Stimulated activated CD4-positive, alpha-beta T cell treated with anti-CD3 and anti-CD28 coated beads, Interleukin-15, amount 100 ng/mL, for 1 hour (primary cell): Measurements from ENCODE around the gene SLC28A3.
"Not testable (repeated sequence)": the region's sequence is repeated elsewhere in the genome, so short reads cannot be mapped to it uniquely, and the experiment has no call there.

Experiments
- DNase-seq, 2 donors: peaks; one replicate each; pipeline ENCODE4 v3.0.0-alpha.2; 2020; ENCODE audit warnings: low read depth in 1 of 2, low spot score in 1 of 2

The SLC28A3 gene, protein sequence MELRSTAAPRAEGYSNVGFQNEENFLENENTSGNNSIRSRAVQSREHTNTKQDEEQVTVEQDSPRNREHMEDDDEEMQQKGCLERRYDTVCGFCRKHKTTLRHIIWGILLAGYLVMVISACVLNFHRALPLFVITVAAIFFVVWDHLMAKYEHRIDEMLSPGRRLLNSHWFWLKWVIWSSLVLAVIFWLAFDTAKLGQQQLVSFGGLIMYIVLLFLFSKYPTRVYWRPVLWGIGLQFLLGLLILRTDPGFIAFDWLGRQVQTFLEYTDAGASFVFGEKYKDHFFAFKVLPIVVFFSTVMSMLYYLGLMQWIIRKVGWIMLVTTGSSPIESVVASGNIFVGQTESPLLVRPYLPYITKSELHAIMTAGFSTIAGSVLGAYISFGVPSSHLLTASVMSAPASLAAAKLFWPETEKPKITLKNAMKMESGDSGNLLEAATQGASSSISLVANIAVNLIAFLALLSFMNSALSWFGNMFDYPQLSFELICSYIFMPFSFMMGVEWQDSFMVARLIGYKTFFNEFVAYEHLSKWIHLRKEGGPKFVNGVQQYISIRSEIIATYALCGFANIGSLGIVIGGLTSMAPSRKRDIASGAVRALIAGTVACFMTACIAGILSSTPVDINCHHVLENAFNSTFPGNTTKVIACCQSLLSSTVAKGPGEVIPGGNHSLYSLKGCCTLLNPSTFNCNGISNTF

DNA sequence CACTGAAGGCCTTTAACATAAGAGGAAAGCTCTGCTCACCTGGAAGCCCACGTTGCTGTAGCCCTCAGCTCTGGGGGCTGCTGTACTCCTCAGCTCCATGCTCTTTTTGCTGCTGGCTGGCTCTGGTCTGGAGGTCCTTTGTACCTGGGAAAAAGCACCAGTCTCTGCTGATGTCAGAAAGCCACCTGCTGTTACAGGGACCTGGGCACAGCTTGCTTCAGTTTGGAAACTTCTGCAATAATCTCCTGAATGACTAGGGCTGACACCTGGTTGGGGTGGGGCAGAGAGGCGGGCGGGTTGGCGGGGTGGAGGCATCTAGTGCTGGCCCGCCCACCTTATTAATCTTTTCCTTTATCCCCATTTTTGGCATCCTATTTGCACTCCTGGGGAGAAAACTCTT is at the start of gene SLC28A3:
Gene SLC28A3, minus strand, starts transcription at position 224 of the 400 bp plus-strand sequence. Its CDS starts 125 bp downstream, at position 99.
- DNase-seq, result no peak

DNA sequence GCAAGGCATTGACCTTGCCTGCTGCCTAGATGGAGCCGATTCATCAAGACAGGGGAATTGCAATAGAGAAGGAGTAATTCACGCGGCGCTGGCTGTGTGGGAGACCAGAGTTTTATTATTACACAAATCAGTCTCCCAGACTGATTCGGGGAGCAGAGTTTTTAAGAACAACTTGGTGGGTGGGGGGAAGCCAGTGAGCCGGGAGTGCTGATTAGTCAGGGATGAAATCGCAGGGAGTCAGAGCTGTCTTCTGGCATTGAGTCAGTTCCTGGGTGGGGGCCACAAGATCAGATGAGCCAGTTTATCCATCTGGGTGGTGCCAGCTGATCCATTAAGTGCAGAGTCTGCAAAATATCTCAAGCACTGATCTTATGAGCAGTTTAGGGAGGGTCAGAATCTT is 49.7 kb upstream of the SLC28A3 start:
- DNase-seq, result not testable (repeated sequence)

DNA sequence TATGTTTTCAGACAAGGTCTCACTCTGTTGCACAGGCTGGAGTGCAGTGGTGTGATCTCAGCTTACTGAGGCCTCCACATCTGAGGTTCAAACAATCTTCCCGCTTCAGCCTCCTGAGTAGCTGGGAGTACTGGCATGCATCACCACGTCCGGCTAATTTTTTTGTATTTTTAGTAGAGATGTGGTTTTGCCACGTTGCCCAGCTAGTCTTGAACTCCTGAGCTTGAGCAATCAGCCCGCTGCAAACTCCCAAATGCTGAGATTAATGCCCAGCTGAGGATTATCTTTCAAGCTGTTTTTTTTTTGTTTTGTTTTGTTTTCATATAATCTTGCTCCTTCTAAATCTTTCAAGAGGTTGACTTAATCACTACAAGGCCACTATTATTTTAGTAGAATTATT is 47.3 kb upstream of the SLC28A3 start:
- DNase-seq, result no peak

DNA sequence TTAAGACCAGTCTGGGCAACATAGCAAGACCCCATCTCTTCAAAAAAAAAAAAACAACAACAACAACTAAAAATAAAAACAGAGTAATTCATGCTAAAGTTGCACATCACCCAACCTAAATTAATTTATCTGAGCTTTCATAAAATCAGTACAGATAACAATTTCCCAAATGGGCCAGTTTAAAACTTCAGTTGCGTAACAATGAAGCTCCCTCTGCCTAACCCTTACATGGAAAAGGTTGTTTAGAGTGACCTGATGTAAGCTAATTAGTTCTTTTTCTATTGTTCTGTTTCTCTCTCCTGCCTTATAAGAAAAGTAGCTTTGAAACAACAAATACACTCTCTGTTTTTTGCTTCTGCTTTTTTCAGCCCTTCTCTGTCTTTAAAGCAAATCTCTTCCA is 46.2 kb upstream of the SLC28A3 start:
- DNase-seq, result no peak

DNA sequence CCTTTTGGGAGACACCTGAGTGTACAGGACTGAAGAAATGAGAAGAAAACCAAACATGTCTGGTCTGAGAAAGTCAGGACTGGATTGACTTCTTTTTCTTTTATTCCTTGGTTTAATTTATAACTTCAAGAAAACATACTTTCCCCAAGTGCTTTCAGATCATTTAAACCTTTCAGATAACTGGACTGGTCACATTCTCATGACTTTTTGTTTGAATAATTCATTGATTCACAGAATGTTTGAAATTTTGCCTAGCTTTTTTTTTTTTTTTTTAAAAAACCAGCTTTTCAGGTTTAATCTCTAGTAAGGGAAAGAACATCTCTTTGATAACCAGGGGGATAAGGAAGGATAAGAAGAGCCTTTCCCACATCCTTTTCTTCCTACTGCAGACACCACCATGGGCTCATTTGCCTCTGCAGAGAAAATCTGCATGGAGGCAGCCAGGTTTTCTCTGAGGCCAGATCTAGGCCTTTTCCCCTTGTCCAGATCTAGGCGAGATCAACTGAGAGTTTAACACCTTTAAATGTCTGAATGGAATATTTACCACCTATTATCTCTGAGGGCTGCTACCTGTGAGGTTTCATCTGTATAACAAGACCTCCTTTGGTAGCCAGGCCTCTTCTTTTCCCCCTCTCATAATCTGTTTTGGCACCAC is 45.0 kb upstream of the SLC28A3 start:
- DNase-seq, result no peak

DNA sequence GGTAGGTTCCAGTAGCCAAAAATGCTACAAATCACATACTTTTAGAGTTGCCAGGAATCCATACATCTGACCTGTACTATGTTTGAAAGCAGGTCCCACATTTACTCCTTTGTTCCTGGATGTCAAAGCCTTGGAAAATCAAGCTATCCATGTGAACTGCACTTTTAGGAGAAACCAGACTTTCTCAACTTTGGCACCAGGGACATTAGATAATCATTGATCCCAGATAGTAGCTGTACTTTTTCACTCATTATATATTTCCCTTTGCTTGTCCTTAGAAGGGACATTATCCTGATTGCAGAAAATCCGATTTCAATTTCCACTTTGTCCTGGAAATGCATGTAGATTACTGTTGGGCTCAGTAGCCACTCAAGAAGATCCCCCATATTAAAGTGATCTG is 44.1 kb upstream of the SLC28A3 start:
- no peak for DNase-seq

DNA sequence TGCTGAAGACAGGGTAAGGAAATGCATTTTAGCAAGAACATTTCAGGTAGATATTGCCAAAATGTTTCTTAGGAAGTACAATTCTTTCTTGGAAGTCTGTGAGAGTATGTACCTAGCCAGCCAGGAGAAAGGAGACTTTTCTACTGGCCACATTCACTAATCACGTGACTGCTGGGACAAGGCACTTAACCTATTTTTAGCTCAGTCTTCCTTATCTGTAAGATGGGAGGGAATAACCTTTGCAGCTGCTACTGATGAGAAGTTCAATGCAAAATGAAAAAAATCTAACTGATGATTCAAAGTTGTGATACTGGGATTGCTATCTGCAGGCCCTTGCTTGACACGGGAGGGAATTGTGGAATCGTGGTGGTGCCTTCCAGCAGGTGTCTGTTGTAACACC is 42.6 kb upstream of the SLC28A3 start:
- no peak for DNase-seq

DNA sequence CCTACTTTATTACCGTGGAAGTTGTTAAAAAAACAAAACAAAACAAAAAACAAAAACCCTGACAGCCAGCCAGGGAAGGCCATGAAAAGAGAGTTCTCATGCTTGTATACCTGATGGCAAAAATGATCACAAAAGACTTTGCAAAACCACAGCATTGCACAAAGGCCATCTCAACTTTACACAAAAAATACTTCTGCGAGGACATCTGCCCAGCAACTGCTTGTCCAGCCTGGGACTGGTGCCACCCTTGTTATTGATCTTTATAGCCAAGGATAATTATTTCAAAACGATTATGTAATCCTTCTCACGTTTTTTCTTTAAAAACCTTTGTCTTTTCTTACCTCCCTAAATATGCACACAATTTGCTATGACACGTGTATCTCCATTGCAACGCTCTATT is 42.2 kb upstream of the SLC28A3 start:
- no peak for DNase-seq

DNA sequence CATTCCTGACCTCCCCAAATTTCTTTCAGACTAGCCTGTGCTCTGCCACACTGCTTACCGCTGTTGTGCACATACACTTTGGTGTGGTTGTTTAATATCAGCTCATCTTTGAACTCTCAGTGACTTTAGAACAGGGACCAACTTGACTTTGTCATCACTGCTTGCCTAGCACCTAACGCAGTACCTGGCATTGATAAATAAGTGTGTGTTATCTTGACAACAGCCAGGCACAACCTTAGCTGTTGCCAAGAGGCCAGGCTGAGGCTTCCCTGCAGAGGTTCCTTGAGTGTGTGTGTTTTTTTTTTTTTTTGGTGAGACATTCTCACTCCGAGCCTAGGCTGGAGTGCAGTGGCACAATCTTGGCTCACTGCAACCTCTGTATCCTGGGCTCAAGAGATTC is 41.0 kb upstream of the SLC28A3 start:
- DNase-seq, result no peak

DNA sequence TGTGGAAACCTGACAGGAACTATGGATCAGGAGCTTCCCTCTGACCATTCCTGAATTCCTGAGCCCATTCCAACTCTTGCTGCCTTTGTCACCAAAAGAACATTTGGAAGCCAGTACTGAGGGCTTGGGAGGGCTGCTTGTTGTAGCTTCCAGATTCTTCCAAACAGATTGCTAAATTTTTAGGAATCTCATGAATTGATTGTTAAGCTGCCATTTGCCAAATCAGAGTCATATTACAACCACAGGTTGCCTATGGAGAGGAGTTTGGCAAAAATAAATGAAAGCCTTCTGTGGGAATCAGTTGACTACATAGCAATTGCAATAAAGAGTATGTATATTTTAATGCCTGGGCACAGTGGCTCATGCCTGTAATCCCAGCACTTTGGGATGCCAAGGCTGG is 39.2 kb upstream of the SLC28A3 start:
- no peak for DNase-seq

DNA sequence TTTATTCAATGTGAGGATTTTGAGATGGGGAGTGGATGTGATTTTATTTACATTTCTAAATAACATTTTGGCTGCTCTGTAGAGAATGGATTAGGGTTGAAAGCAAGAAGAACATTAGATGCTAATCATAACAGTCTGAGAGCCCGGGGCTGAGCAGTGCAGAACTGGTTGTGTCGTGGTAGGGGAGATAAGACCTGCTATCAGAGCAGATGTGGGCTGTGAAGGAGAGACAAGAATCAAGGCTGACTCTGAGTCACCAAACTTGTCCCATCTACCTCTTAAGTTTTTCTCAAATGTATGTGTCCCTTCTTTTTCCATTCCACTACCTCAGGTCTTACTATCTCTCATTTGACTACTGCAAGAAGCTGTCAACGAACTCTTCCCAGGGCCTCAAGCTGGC is 35.4 kb upstream of the SLC28A3 start:
- no peak for DNase-seq

DNA sequence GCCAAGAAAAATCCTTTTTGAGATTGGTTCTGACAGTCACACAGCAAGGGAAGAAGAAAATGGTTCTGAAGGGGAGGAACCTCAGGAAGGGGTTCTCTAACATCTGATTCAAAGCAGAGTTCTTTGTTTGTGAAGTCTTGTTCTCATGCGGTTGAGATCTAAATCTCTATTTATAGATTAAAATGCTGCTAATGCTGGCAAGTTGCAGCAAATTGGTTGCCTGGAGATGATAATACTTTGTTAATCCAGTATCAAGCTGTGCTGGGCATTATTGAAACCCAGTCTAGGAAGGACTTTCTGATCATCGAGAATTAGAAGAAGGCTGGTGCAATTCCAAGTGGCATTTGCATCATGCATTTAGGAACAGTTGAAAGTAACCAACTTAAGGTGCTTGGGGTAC is 34.0 kb upstream of the SLC28A3 start:
- DNase-seq, result no peak

DNA sequence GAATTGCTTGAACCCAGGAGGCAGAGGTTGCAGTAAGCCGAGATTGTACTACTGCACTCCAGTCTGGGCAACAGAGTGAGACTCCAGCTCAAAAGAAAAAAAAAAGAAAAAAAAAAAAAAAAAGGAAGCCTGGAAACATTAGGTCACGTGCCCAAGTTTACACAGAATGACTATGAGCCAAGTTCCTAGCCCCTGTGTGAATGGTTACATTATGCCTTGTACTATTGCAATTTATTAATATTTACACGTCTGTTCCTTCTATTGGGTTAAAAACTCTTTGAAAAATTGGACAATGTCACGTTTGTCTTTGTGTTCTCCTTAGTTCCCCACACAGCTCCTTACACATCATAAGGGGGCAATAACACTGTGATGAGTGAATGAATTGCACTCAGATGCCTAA is 33.5 kb upstream of the SLC28A3 start:
- no peak for DNase-seq

DNA sequence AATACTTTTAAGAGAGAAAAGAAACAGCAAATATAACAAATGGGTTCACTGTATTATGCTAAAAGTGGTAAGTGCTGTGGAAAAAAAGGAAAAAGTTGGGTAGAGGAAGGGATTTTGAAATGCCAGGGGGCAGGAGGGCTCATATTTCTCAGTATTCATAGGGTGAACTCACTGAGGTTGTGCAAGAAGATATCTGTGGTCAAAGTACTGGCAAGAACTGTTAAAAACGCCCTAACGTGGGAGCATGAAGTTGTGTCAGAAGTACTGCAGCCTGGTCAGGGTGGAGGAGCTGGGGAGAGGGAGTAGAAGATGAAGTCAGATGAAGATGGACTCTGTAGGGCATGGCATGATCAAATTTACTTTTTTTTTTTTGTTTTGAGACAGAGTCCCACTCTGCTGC is 31.2 kb upstream of the SLC28A3 start:
- no peak for DNase-seq

DNA sequence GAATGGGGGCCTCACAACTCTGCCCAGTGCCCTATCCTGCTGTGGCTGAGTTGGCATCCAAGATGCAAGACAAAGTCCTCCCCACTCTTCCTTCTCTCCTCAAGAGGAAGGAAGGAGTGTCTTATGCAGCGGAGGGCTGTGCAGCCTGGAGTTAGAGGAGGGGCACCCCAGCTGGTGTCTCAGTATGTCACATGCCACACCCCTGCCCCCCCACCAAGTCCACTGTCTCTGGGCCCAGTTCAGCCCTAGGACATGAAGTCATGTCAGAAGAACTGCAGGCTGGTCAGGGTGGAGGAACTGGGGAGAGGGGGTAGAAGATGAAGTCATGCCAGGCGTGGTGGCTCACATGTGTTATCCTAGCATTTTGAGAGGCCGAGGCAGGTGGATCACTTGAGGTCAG is 28.0 kb upstream of the SLC28A3 start:
- DNase-seq, result no peak

DNA sequence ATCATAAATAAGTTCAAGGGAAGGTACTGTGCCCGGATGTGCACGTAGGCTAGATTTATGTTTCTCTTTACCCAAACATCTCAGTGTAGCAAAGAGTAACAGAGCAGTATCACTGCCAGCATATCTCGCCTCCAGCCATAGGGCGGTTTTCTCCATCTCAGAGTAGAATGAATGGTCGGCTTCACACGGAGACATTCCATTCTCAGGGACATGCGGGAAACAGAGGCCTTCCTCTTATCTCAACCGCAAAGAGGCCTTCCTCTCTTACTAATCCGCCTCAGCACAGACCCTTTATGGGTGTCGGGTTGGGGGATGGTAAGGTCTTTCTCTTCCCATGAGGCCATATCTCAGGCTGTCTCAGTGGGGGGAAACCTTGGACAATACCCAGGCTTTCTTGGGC is 27.2 kb upstream of the SLC28A3 start:
- not testable (repeated sequence) for DNase-seq

DNA sequence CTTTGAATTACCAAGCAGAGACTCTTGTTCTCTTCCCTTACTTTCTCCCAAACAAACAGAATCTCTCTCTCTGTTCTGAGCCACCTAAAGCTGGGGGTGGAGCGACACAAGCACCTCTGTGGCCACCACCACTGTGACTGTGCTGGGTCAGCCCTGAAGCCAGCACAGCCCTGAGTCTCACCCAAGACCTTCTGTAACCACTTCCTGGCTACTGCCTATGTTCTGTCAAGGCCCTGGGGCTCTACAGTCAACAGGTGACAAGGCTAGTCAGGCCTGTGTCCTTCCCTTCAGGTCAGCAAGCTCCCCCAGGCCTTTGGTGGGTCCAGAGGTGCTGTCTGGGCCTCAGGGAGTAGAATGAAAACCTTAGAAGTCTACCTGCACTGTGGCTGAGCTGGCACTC is 26.1 kb upstream of the SLC28A3 start:
- no peak for DNase-seq

DNA sequence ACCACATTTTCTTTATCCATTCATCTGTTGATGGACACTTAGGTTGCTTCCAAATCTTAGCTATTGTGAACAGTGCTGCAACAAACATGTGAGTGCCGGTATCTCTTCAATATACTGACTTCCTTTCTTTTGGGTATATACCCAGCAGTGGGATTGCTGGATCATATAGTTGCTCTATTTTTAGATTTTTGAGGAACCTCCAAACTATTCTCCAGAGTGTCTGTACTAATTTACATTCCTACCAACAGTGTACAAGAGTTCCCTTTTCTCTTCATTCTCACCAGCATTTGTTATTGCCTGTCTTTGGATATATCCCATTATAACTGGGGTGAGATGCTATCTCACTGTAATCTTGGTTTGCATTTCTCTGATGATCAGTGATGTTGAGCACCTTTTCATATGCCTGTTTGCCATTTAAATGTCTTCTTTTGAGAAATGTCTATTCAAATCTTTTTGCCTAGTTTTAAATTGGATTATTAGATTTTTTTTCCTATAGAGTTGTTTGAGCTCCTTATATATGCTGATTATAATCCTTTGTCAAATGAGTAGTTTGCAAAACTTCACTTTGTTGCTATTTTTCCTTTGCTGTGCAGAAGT is 24.4 kb upstream of the SLC28A3 start:
- DNase-seq, result not testable (repeated sequence)

DNA sequence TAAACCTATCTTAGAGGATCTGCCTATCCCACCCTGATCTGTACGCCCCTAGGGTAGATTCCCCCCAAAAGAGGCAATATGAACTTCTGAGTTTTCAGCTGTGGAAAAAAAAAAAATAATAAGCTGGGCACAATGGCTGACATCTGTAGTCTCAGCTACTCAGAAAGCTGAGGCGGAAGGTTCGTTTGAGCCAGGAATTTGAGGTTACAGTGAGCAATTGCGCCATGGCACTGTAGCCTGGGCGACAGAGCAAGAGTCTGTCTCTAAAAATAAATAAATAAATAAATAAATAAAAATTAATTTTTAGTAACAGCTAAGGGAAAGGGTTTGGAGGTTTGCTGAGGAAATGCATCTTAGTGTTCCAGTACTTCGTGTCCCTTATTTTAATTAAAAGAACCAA is 21.1 kb upstream of the SLC28A3 start:
- no peak for DNase-seq

DNA sequence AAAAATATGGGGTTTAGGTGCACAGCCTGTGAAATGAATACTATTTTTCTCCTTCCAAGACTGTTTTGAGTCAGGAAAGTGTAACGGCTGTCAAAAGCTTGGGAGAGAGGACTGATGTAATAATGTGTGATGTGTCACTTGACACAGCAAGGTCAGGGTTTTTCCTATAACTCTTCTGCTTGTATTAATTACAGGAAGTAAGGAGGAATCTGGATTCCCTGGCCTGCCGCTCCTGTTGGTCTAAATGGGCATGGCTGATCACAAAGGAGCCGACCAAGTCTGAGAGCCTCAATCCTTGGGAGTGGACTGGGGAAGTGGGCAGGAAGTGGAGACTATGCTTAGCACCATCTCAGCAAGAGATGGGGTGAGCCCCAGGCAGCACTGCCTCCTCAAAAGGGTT is 16.7 kb upstream of the SLC28A3 start:
- DNase-seq, result no peak

DNA sequence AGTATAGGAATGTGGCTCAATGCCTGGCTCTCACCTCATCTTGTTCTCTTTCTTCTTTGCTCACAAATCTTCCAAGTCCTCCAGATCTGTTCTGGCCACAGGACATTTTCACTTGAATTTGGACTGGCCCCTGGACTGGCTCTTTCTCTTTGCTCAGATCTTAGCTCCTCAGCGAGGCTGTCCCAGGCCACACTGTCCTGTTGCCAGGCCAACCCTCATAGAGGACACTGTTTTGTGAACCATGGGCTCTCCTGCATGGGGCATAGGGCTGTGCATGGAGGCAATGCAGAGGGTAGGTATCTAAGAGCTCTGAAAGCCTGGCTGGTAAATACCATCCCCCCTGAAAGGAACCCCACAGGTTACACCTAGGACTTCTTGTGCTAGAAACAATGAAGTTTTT is 13.5 kb upstream of the SLC28A3 start:
- no peak for DNase-seq

DNA sequence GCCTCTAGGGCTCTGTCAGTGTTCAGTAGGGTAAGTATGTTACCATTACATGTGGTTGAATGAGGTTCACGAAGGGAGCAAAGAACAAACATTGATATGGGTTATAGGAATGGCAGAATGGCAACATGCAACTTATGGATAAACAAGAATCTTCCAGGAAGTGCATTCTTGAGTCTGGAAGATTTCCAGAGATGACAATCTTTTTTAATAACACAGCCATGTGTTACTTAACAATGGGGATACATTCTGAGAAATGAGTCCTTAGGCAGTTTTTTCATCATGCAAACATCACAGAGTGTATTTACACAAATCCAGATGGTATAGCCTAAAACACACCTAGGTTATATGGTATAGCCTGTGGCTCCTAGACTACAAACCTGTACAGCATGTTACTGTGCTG is 9.1 kb upstream of the SLC28A3 start:
- no peak for DNase-seq
